GM12873 (cell line): ENCODE data around the gene DLEU7.

Experiments used
- CTCF ChIP-seq: IDR thresholded peaks from 2 replicates; pipeline ENCODE4 v1.5.1; 2012; ENCODE audit warnings: low read depth, mild to moderate bottlenecking, moderate library complexity, low read length, control low read depth; ENCODE audit not compliant: insufficient read depth; ENCODE audit errors: missing control alignments

The DLEU7 gene

GRCh38 chr13:50780201-50781015 lies 63.1 kb downstream of the DLEU7 start:
- TF ChIP-seq CTCF: no peak

GRCh38 chr13:50779443-50780200 lies 63.9 kb downstream of the DLEU7 start:
- no peak for TF ChIP-seq CTCF
